Skeletal muscle tissue (tissue), 4 donors: Measurements from ENCODE around the gene COX11. TPM values are rescaled to one million over a fixed set of nuclear protein-coding genes. Genes with fewer than 3 reads are reported as not detected.

ENCODE experiments used
- H3K27ac ChIP-seq: one replicate; pipeline ENCODE4 v1.7.0; 2013; ENCODE audit warnings: mild to moderate bottlenecking, low read depth, low read length, inconsistent platforms
- H3K27me3 ChIP-seq, 3 donors: one replicate each; pipeline ENCODE4 v1.7.0; 2013; ENCODE audit warnings: low read length in 3 of 3; ENCODE audit not compliant: control insufficient read depth in 3 of 3, insufficient read depth in 3 of 3
- H3K36me3 ChIP-seq, 3 donors: one replicate each; pipeline ENCODE4 v1.7.0; 2013; ENCODE audit warnings: low read length in 3 of 3; ENCODE audit not compliant: control insufficient read depth in 3 of 3, insufficient read depth in 3 of 3
- H3K4me1 ChIP-seq, 3 donors: one replicate each; pipeline ENCODE4 v1.7.0; 2013; ENCODE audit warnings: low read length in 3 of 3, mild to moderate bottlenecking in 3 of 3; ENCODE audit not compliant: control insufficient read depth in 3 of 3, insufficient read depth in 3 of 3
- H3K4me3 ChIP-seq, 3 donors: one replicate each; pipeline ENCODE4 v1.7.0; 2013; ENCODE audit warnings: low read length in 3 of 3
- H3K9ac ChIP-seq, 3 donors: one replicate each; pipeline ENCODE4 v1.7.0; 2013; ENCODE audit warnings: low read length in 3 of 3, mild to moderate bottlenecking in 3 of 3, moderate library complexity in 2 of 3, low read depth in 1 of 3
- H3K9me3 ChIP-seq, 3 donors: one replicate each; pipeline ENCODE4 v1.7.0; 2013; ENCODE audit warnings: low read length in 3 of 3; ENCODE audit not compliant: control insufficient read depth in 3 of 3
- total RNA-seq: library from RNA; depleted of rRNA; stranded (reverse); fragments of >200 nt; gene quantifications from one replicate; pipeline ENCODE4 v1.2.3, GENCODE V29; 2014
- donor health status: Osteomylitis.

COX11 gene
- total RNA-seq, 1 donor from 2014 or later: 28.2 TPM

DNA sequence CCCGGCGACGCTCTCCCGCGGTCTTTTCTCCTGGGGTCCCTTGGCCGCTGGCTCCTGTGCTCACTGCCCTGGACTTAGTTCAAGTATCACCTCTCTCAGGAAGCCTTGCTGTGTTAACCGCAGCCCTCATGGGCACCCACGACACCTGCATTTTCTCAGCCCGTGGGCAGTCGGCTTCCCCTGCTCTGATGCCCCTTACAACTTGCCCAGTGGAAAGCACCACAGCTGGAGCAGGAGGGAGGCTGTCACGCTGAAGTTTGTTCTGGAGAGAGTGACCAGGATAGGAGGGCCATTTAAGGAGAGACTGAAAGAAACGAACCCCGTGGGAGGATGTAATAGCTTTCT lies 506 bp upstream of the COX11 start:
- Histone ChIP-seq H3K9ac (peak overlapping the region; percentile 93 to 94 (median 93)), H3K4me1 (peaks cover 11 to 23% (median 11%) of the 10 kb centered on the region in 3 donors), H3K9me3 (no peaks in the 10 kb centered on the region), H3K27me3 (no peaks in the 10 kb centered on the region), H3K27ac (peak overlapping the region; percentile 86), H3K36me3 (peaks cover 0 to 5% (median 4%) of the 10 kb centered on the region in 3 donors), H3K4me3 (peak overlapping the region; percentile 93 to 98 (median 96))

- Histone ChIP-seq H3K36me3 (peaks cover 0 to 14% (median 6%) of the 10 kb centered on the region in 3 donors), H3K4me1 (peaks cover 11 to 23% (median 11%) of the 10 kb centered on the region in 3 donors), H3K4me3 (peak overlapping the region; percentile 93 to 98 (median 96)), H3K9ac (peak overlapping the region; percentile 93 to 94 (median 93)), H3K27me3 (no peaks in the 10 kb centered on the region), H3K27ac (no peak overlapping the region), H3K9me3 (no peaks in the 10 kb centered on the region)
These were observed 713 bp downstream of the COX11 start for GRCh38 chr17:54967621-54968261.

DNA sequence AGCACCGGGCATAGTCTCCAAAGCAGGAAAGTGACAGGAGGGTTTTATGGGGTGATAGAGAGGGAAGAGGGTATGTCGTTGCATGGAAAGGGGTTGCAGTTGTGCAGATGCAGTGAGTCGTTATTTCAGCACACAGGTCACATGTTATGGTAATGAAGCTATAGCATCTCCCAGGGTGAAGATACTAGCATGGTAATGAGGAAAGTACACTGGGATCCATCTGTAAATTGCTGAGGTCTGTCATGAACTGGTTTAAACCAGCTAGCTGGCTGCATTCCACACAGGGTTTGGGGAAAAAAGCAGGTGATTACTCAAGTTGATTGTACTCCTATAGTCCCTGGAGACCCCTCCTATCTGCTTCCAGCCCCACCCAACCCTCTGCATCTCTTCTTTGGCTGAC lies 11.7 kb downstream of the COX11 start:
- Histone ChIP-seq H3K4me1 (no peaks in the 10 kb centered on the region), H3K27ac (no peak overlapping the region), H3K27me3 (no peaks in the 10 kb centered on the region), H3K4me3 (no peak overlapping the region), H3K9me3 (no peaks in the 10 kb centered on the region), H3K36me3 (peaks cover 12 to 45% (median 25%) of the 10 kb centered on the region in 3 donors), H3K9ac (no peak overlapping the region)

DNA sequence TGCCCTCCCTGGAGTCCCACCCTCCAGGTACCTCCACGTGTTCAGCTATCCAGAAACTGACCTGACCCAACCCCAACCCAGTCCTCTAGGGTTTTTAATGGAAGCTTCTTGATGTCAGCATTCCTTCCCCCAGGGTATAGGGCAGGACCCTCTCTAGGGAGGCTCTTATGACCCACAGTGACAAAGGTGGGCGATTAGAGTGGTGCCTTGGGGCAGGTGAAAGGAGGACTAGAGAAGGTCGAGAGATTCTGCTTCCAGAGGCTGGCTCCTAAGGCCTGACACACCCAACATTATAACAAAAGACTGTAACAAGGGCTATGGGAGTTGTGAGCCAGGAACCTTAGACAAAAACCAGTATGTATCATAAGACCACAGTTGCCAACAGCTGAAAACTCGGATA lies 17.2 kb downstream of the COX11 start:
- Histone ChIP-seq H3K9me3 (no peaks in the 10 kb centered on the region), H3K27me3 (no peaks in the 10 kb centered on the region), H3K27ac (no peak overlapping the region), H3K4me1 (peaks cover 0 to 3% (median 0%) of the 10 kb centered on the region in 3 donors), H3K9ac (no peak overlapping the region), H3K4me3 (no peak overlapping the region), H3K36me3 (peaks cover 0 to 15% (median 4%) of the 10 kb centered on the region in 3 donors)

DNA sequence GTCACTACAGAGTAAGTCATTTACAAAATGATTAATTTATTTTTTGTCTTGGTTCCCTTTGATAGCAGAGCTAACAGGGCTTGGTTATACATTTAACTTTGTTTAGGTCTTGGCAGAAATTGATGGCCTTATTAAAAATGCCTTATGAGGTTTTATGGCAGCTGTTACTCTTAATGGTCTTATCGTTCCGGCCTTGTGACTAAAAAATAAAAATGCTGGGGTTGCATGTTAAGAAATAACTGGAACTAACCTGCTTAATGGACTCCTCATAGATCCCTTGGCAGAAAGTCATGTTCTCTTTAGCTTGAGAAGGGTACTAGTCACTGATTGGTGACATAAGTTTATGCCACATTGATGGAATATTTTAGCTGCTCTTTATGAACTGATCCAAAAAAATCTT lies 18.3 kb downstream of the COX11 start:
- Histone ChIP-seq H3K27ac (no peak overlapping the region), H3K9ac (no peak overlapping the region), H3K4me1 (peaks cover 0 to 3% (median 0%) of the 10 kb centered on the region in 3 donors), H3K27me3 (no peaks in the 10 kb centered on the region), H3K9me3 (no peaks in the 10 kb centered on the region), H3K36me3 (peaks cover 0 to 9% (median 3%) of the 10 kb centered on the region in 3 donors), H3K4me3 (no peak overlapping the region)

DNA sequence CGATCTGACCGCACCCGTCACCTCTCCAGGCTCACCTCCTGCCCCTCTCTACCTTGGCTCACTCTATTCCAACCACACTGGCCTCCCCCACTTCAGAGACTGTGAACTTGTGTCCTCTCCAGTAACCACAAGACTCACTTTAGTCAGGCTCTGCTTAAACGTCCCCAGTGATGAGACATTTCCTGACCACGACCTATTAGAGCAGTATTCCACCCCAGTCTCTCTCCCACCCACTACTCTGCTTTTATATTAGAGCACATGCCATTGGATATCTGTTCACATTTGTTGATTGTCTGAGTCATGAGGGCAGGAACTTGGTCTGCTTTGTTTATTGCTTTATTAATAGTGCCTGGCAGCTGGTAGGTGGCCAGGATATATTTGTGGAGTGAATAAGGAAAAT lies 20.1 kb downstream of the COX11 start:
- H3K9ac ChIP-seq: no peak overlapping the region
- H3K9me3 ChIP-seq: no peaks in the 10 kb centered on the region
- peaks cover 0 to 3% (median 0%) of the 10 kb centered on the region in 3 donors for H3K4me1 ChIP-seq
- no peaks in the 10 kb centered on the region for H3K36me3 ChIP-seq
- H3K27ac ChIP-seq: no peak overlapping the region
- H3K27me3 ChIP-seq: no peaks in the 10 kb centered on the region
- no peak overlapping the region for H3K4me3 ChIP-seq

DNA sequence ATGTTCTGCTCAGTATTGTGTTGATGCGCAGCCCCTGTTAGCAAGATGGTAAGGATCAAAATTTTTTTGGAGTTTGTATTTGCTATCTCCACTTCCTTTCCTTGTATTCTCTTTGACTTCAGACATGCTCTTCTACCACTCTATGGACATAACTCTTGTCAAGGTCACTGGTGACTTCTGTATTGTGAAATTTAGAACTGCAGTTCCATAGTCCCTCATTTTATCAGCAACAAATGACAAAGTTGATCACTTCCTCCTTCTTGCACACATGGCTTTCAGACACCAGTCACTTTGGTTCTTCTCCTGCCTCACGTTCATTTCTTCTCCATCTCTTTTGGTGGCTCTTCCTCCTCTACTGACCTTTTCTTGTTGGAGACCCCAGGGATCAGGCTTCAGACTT lies 21.1 kb downstream of the COX11 start:
- Histone ChIP-seq H3K9ac (no peak overlapping the region), H3K36me3 (no peaks in the 10 kb centered on the region), H3K4me3 (no peak overlapping the region), H3K9me3 (no peaks in the 10 kb centered on the region), H3K27me3 (no peaks in the 10 kb centered on the region), H3K27ac (no peak overlapping the region), H3K4me1 (peaks cover 0 to 3% (median 0%) of the 10 kb centered on the region in 3 donors)

GRCh38 chr17:54945671-54946070 lies 22.8 kb downstream of the COX11 start:
- Histone ChIP-seq H3K4me1 (peaks cover 0 to 3% (median 0%) of the 10 kb centered on the region in 3 donors), H3K4me3 (no peak overlapping the region), H3K36me3 (no peaks in the 10 kb centered on the region), H3K9ac (no peak overlapping the region), H3K27me3 (no peaks in the 10 kb centered on the region), H3K9me3 (no peaks in the 10 kb centered on the region), H3K27ac (no peak overlapping the region)

DNA sequence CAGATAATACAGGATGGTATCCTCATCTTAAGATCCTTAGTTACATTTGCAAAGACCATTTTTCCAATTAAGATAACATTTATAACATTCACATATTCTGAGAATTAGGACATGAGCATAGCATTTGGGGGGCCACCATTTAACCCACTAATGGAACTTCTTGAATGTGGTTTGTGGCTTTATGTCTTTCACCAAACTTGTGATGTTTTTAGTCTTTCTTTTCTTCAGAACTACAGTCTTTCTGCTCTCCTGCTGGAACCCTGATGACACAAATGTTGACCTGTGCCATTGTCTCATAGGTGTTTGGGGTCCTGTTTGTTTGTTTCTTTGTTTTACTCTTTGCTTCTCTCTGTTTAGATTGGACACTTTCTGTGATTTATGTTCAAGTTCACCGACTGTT lies 23.2 kb downstream of the COX11 start:
- Histone ChIP-seq H3K9ac (no peak overlapping the region), H3K9me3 (no peaks in the 10 kb centered on the region), H3K27ac (no peak overlapping the region), H3K4me3 (no peak overlapping the region), H3K4me1 (peaks cover 0 to 3% (median 0%) of the 10 kb centered on the region in 3 donors), H3K27me3 (no peaks in the 10 kb centered on the region), H3K36me3 (no peaks in the 10 kb centered on the region)

- Histone ChIP-seq H3K9ac (no peak overlapping the region), H3K36me3 (no peaks in the 10 kb centered on the region), H3K4me1 (peaks cover 0 to 3% (median 0%) of the 10 kb centered on the region in 3 donors), H3K9me3 (no peaks in the 10 kb centered on the region), H3K27ac (no peak overlapping the region), H3K4me3 (no peak overlapping the region), H3K27me3 (no peaks in the 10 kb centered on the region)
These were observed 23.7 kb downstream of the COX11 start for GRCh38 chr17:54944796-54945195.
